K562 (cell line): ENCODE results near the gene CTF1. TPM values are rescaled to one million over a fixed set of nuclear protein-coding genes. Genes with fewer than 3 reads are reported as not detected.

Experiments used
- CBX3 ChIP-seq, 2 experiments: IDR thresholded peaks; 1 replicate in 1 of 2; 2 replicates in 1 of 2; pipeline ENCODE4 v1.6.1; 2012; ENCODE audit warnings: inconsistent platforms in 2 of 2, low read length in 2 of 2, borderline replicate concordance in 1 of 2, control low read depth in 1 of 2
- COPS2 ChIP-seq: fragments of 450-650 bp; conservative IDR thresholded peaks from 2 replicates; pipeline ENCODE4 v1.6.1; 2016; ENCODE audit warnings: mild to moderate bottlenecking, moderate library complexity
- E2F5 ChIP-seq: sonication (generic); formaldehyde crosslinking; IDR thresholded peaks from 2 replicates; pipeline ENCODE4 v1.8.0; 2022; ENCODE audit warnings: mild to moderate bottlenecking, missing genetic modification reagents
- ERF ChIP-seq: fragments of 450-650 bp; formaldehyde crosslinking; IDR thresholded peaks from 2 replicates; pipeline ENCODE4 v1.4.0; 2020; ENCODE audit warnings: mild to moderate bottlenecking, mixed read lengths
- LEF1 ChIP-seq: fragments of 450-650 bp; IDR thresholded peaks from 2 replicates; pipeline ENCODE4 v1.6.1; 2016; ENCODE audit warnings: mild to moderate bottlenecking
- MAZ ChIP-seq, 2 experiments: fragments of 450-650 bp in 1 of 2; sonication (generic) in 1 of 2; formaldehyde crosslinking; IDR thresholded peaks in 1 of 2; conservative IDR thresholded peaks in 1 of 2; 2 replicates each; pipeline versions ENCODE4 v1.4.0 to v1.5.0; 2020; ENCODE audit warnings: mild to moderate bottlenecking in 1 of 2, missing genetic modification reagents in 1 of 2
- RAD51 ChIP-seq: fragments of 450-650 bp; IDR thresholded peaks from 2 replicates; pipeline ENCODE4 v1.7.1; 2016; ENCODE audit warnings: low read depth, mild to moderate bottlenecking, borderline replicate concordance
- SMAD4 ChIP-seq: fragments of 250-450 bp; sonication (Bioruptor Pico); conservative IDR thresholded peaks from 2 replicates; pipeline ENCODE4 v1.8.0; 2021; ENCODE audit warnings: inconsistent platforms, mild to moderate bottlenecking, moderate library complexity
- SP1 ChIP-seq: sonication (generic); formaldehyde crosslinking; IDR thresholded peaks from 2 replicates; pipeline ENCODE4 v1.8.1; 2022; ENCODE audit warnings: mild to moderate bottlenecking, missing genetic modification reagents
- STAG1 ChIP-seq: sonication (generic); formaldehyde crosslinking; IDR thresholded peaks from 2 replicates; pipeline ENCODE4 v1.5.0; 2020; ENCODE audit warnings: missing genetic modification reagents, borderline replicate concordance
- TBP ChIP-seq: optimal IDR thresholded peaks from 2 replicates; pipeline ENCODE3; 2011; ENCODE audit warnings: low read depth, low read length, improper control_type of control experiment
- TCF7 ChIP-seq: sonication (generic); IDR thresholded peaks from 2 replicates; pipeline ENCODE4 v1.6.1; 2016; ENCODE audit warnings: antibody characterized with exemption, borderline replicate concordance
- THRAP3 ChIP-seq: fragments of 450-650 bp; IDR thresholded peaks from 2 replicates; pipeline ENCODE4 v1.6.1; 2016; ENCODE audit warnings: mild to moderate bottlenecking, inconsistent platforms, borderline replicate concordance
- U2AF1 ChIP-seq: fragments of 200-400 bp; formaldehyde crosslinking; optimal IDR thresholded peaks from 2 replicates; pipeline ENCODE3; 2017; ENCODE audit warnings: mild to moderate bottlenecking, low read depth, low read length, moderate library complexity
- ZNF217 ChIP-seq: sonication (generic); formaldehyde crosslinking; IDR thresholded peaks from 2 replicates; pipeline ENCODE4 v1.8.0; 2022; ENCODE audit warnings: mild to moderate bottlenecking, missing genetic modification reagents
- polyA plus RNA-seq, 8 experiments: library from polyadenylated mRNA; depleted of rRNA in 4 of 8; stranded (reverse) in 5 of 8; unstranded in 3 of 8; fragments of >200 nt; fragmentation: Nextera tagmentation in 2 of 8; fragmentation: Illumina TruSeq in 1 of 8; extraction: Ambion mirVana in 2 of 8; extraction: Trizol in 1 of 8; gene quantifications; 2 replicates each; pipeline versions ENCODE4 v1.2.1 to v1.2.3, GENCODE V29; 2011 to 2014; ENCODE audit warnings: inconsistent platforms in 1 of 8, missing spikeins in 1 of 8
- total RNA-seq, 7 experiments: library from RNA; depleted of rRNA in 6 of 7; stranded (reverse); fragments of >200 nt in 6 of 7; fragmentation: Illumina TruSeq in 2 of 7; extraction: Trizol in 2 of 7; gene quantifications; 2 replicates each; pipeline versions ENCODE4 v1.2.1 to v1.2.3, GENCODE V29; 2011 to 2021; ENCODE audit warnings: low replicate concordance in 1 of 7
- TF ChIP-seq, protein P1 (sequence below), 2 experiments: fragments of 450-650 bp; IDR thresholded peaks; 2 replicates each; pipeline ENCODE4 v1.6.1; 2016
- TF ChIP-seq, protein P2 (sequence below), 3 experiments: fragments of 200-800 bp in 1 of 3; sonication (Bioruptor generic) in 1 of 3; sonication (generic) in 1 of 3; formaldehyde crosslinking in 1 of 3; IDR thresholded peaks; 2 replicates each; pipeline versions ENCODE4 v1.6.1 to v1.8.0; 2016 to 2022; ENCODE audit warnings: mild to moderate bottlenecking in 2 of 3, missing compliant biosample characterization in 2 of 3, missing genetic modification characterization in 2 of 3, missing genetic modification reagents in 1 of 3
- TF ChIP-seq, protein P3 (sequence below): fragments of 450-650 bp; IDR thresholded peaks from one replicate; pipeline ENCODE4 v1.6.1; 2018; ENCODE audit warnings: mild to moderate bottlenecking, moderate library complexity; ENCODE audit not compliant: partially characterized antibody

Gene CTF1
- total and polyA plus RNA-seq, 9 of the 15 experiments (the other 6 are each of a cell fraction or from before 2014, with no cell fraction given), result 0.24 to 2.5 (median 0.44) TPM

GRCh38 chr16:30941600-30942425 lies 45.4 kb downstream of the CTF1 start (continued):
- peak; percentile 36 for TF ChIP-seq TBP
- peak; percentile 22; the same call in 1 of the 2 replicates for TF ChIP-seq ERF (CRISPR knock-in tag)
- no peak for TF ChIP-seq LEF1
- TF ChIP-seq COPS2, result no peak
- no peak for TF ChIP-seq U2AF1
- TF ChIP-seq THRAP3, result no peak
- TF ChIP-seq, protein P1, sequence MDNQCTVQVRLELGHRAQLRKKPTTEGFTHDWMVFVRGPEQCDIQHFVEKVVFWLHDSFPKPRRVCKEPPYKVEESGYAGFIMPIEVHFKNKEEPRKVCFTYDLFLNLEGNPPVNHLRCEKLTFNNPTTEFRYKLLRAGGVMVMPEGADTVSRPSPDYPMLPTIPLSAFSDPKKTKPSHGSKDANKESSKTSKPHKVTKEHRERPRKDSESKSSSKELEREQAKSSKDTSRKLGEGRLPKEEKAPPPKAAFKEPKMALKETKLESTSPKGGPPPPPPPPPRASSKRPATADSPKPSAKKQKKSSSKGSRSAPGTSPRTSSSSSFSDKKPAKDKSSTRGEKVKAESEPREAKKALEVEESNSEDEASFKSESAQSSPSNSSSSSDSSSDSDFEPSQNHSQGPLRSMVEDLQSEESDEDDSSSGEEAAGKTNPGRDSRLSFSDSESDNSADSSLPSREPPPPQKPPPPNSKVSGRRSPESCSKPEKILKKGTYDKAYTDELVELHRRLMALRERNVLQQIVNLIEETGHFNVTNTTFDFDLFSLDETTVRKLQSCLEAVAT (IDR thresholded peaks at IDR 0.05), result no peak
- TF ChIP-seq, protein P2, sequence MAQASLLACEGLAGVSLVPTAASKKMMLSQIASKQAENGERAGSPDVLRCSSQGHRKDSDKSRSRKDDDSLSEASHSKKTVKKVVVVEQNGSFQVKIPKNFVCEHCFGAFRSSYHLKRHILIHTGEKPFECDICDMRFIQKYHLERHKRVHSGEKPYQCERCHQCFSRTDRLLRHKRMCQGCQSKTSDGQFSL (CRISPR knock-in tag; IDR thresholded peaks at IDR 0.05), result peak; percentile 95
- TF ChIP-seq, protein P2 (tag; IDR thresholded peaks at IDR 0.05), result peak in 1 of 2 experiments; percentile 75; a peak in 2 of 4 replicates
- TF ChIP-seq, protein P3, sequence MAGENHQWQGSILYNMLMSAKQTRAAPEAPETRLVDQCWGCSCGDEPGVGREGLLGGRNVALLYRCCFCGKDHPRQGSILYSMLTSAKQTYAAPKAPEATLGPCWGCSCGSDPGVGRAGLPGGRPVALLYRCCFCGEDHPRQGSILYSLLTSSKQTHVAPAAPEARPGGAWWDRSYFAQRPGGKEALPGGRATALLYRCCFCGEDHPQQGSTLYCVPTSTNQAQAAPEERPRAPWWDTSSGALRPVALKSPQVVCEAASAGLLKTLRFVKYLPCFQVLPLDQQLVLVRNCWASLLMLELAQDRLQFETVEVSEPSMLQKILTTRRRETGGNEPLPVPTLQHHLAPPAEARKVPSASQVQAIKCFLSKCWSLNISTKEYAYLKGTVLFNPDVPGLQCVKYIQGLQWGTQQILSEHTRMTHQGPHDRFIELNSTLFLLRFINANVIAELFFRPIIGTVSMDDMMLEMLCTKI, result no peak
- TF ChIP-seq E2F5, result no peak
- peak in 1 of 2 experiments; percentile 51; a peak in 3 of 4 replicates for TF ChIP-seq MAZ (CRISPR knock-in tag; conservative IDR thresholded peaks at IDR 0.05 in 1 of 2, IDR thresholded peaks at IDR 0.05 in 1 of 2)
- TF ChIP-seq STAG1, result peak; percentile 88
- peak in 1 of 2 experiments; percentile 14; a peak in 1 of 3 replicates for TF ChIP-seq CBX3 (IDR thresholded peaks at IDR 0.05; ENCODE audit: borderline replicate concordance in 1 of 2, low read length in 2 of 2)
- 0 out of 2 replicates have a peak, but pooled peaks have one; percentile 71 for TF ChIP-seq ZNF217 (CRISPR knock-in tag)
- TF ChIP-seq RAD51, result 0 out of 2 replicates have a peak, but pooled peaks have one; percentile 38
- peak; percentile 49; the same call in 1 of the 2 replicates for TF ChIP-seq SP1 (CRISPR knock-in tag)
- 0 out of 2 replicates have a peak, but pooled peaks have one; percentile 11 for TF ChIP-seq TCF7
- TF ChIP-seq SMAD4, result peak; percentile 72
